Measurements from ENCODE around the gene SLC16A10.

The SLC16A10 gene

GRCh38 chr6:111278731-111279130, 191.4 kb downstream of the SLC16A10 start:
- no peak overlapping the region for H3K4me3 ChIP-seq (ENCODE audit: low read length)
- TF ChIP-seq ZNF274 (IDR thresholded peaks at IDR 0.05; ENCODE audit: low read depth, low read length), result no peak

GRCh38 chr6:111280445-111280955, 193.2 kb downstream of the SLC16A10 start:
- no peak overlapping the region for H3K4me3 ChIP-seq (ENCODE audit: low read length)
- no peak for TF ChIP-seq ZNF274 (IDR thresholded peaks at IDR 0.05; ENCODE audit: low read depth, low read length)

Data from GM08714 (cell line).